Measurements from ENCODE around the gene PAX5. TPM values are rescaled to one million over a fixed set of nuclear protein-coding genes. Genes with fewer than 3 reads are reported as not detected.

Gene PAX5
- total and polyA plus RNA-seq, 9 donors, result under 0.01 to 0.34 (median 0.19) TPM

DNA sequence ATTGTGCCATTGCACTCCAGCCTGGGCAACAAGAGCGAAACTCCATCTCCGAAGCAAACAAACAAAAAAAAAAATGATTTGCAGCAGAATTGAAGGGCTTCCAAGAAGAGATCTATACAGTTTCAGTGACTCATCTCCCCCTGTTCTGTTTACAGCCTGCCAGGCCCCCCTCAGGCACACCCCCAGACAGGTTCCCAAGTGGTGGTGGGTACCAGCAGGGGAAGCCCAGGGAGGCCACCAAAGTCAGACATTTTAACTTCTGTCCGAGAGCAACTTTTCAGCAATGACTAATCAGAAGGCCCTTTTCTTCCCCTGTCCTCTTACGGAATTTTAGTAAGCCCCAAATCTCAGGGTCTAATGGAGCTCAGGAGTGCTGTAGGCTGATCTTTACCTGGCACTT, 98.7 kb downstream of the PAX5 start:
- Histone ChIP-seq H3K9me3 (replicated peaks; ENCODE audit: control insufficient read depth, low read depth, low read length) (no peaks in the 10 kb centered on the region), H3K36me3 (ENCODE audit: control insufficient read depth, insufficient read depth, low read length) (no peaks in the 10 kb centered on the region), H3K4me1 (ENCODE audit: control insufficient read depth, insufficient read depth, low read length) (no peaks in the 10 kb centered on the region), H3K27me3 (ENCODE audit: control insufficient read depth, insufficient read depth, low read length) (peaks cover 36% of the 10 kb centered on the region), H3K4me3 (ENCODE audit: low read length) (no peak overlapping the region), H3K27ac (ENCODE audit: low read length) (no peak overlapping the region)
- DNase-seq, result no peak
- WGBS (ENCODE audit: insufficient coverage), result 100% methylated on average over 1 of the region's 4 CpGs

DNA sequence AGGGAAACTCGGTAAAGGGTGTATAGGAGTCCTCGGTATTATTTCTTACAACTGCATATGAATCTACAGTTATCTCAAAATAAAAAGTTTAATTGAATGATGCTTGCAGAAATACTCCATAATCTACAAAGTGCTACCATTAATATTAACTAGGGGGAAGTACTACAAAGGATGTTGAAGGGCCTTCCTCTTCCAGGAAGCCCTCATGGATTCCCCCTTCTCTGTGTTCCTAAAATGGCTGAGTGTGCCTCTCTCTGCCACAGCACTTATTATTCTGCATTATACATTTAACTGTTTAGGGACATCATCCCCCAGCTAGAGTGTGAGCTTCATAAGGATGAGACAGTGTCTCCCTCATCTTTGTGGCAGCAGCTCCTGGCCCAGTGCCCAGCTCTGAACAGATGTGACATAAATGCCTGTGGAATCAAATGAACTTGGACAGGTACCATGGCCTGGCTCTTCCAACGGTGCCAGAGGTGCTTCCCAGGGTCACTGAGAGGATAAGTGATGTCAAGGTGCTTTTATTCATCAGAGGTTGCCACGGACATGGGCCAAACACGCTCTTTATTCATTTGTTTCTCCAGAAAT, 99.5 kb downstream of the PAX5 start:
- H3K4me3 ChIP-seq (ENCODE audit: low read length), result no peak overlapping the region
- no peak overlapping the region for H3K27ac ChIP-seq (ENCODE audit: low read length)
- no peaks in the 10 kb centered on the region for H3K9me3 ChIP-seq (replicated peaks; ENCODE audit: control insufficient read depth, low read depth, low read length)
- WGBS (ENCODE audit: insufficient coverage), result 58% methylated on average over 3 of the region's 5 CpGs
- no peaks in the 10 kb centered on the region for H3K4me1 ChIP-seq (ENCODE audit: control insufficient read depth, insufficient read depth, low read length)
- no peaks in the 10 kb centered on the region for H3K36me3 ChIP-seq (ENCODE audit: control insufficient read depth, insufficient read depth, low read length)
- H3K27me3 ChIP-seq (ENCODE audit: control insufficient read depth, insufficient read depth, low read length), result peaks cover 29% of the 10 kb centered on the region
- DNase-seq, result no peak

GRCh38 chr9:36933676-36934215, 100.3 kb downstream of the PAX5 start:
- DNase-seq, result no peak
- H3K27ac ChIP-seq (ENCODE audit: low read length), result no peak overlapping the region
- no peaks in the 10 kb centered on the region for H3K36me3 ChIP-seq (ENCODE audit: control insufficient read depth, insufficient read depth, low read length)
- H3K4me3 ChIP-seq (ENCODE audit: low read length), result no peak overlapping the region
- H3K9me3 ChIP-seq (replicated peaks; ENCODE audit: control insufficient read depth, low read depth, low read length), result no peaks in the 10 kb centered on the region
- 63% methylated on average over 2 of the region's 6 CpGs for WGBS (ENCODE audit: insufficient coverage)
- H3K4me1 ChIP-seq (ENCODE audit: control insufficient read depth, insufficient read depth, low read length), result no peaks in the 10 kb centered on the region
- peaks cover 23% of the 10 kb centered on the region for H3K27me3 ChIP-seq (ENCODE audit: control insufficient read depth, insufficient read depth, low read length)

GRCh38 chr9:36932198-36932597, 101.9 kb downstream of the PAX5 start:
- H3K9me3 ChIP-seq (replicated peaks; ENCODE audit: control insufficient read depth, low read depth, low read length), result no peaks in the 10 kb centered on the region
- H3K27me3 ChIP-seq (ENCODE audit: control insufficient read depth, insufficient read depth, low read length), result peaks cover 15% of the 10 kb centered on the region
- H3K4me1 ChIP-seq (ENCODE audit: control insufficient read depth, insufficient read depth, low read length), result no peaks in the 10 kb centered on the region
- H3K27ac ChIP-seq (ENCODE audit: low read length), result no peak overlapping the region
- no peak for DNase-seq
- no peak overlapping the region for H3K4me3 ChIP-seq (ENCODE audit: low read length)
- no peaks in the 10 kb centered on the region for H3K36me3 ChIP-seq (ENCODE audit: control insufficient read depth, insufficient read depth, low read length)
- no CpG with 5 or more reads among the region's 2 CpGs for WGBS (ENCODE audit: insufficient coverage)

- WGBS (ENCODE audit: insufficient coverage), result 88% methylated on average over 3 of the region's 4 CpGs
- Histone ChIP-seq H3K9me3 (replicated peaks; ENCODE audit: control insufficient read depth, low read depth, low read length) (no peaks in the 10 kb centered on the region), H3K27me3 (ENCODE audit: control insufficient read depth, insufficient read depth, low read length) (peaks cover 4% of the 10 kb centered on the region)
Observed at GRCh38 chr9:36930941-36931340, 103.1 kb downstream of the PAX5 start.

GRCh38 chr9:36929350-36929675, 104.8 kb downstream of the PAX5 start:
- no CpG with 5 or more reads among the region's 5 CpGs for WGBS (ENCODE audit: insufficient coverage)
- no peak for DNase-seq
- H3K27me3 ChIP-seq (ENCODE audit: control insufficient read depth, insufficient read depth, low read length), result peaks cover 3% of the 10 kb centered on the region
- H3K27ac ChIP-seq (ENCODE audit: low read length), result no peak overlapping the region
- no peaks in the 10 kb centered on the region for H3K4me1 ChIP-seq (ENCODE audit: control insufficient read depth, insufficient read depth, low read length)
- no peaks in the 10 kb centered on the region for H3K9me3 ChIP-seq (replicated peaks; ENCODE audit: control insufficient read depth, low read depth, low read length)
- H3K36me3 ChIP-seq (ENCODE audit: control insufficient read depth, insufficient read depth, low read length), result no peaks in the 10 kb centered on the region
- no peak overlapping the region for H3K4me3 ChIP-seq (ENCODE audit: low read length)

More at GRCh38 chr9:36930941-36931340, 103.1 kb downstream of the PAX5 start:
- Histone ChIP-seq H3K4me1 (ENCODE audit: control insufficient read depth, insufficient read depth, low read length) (no peaks in the 10 kb centered on the region), H3K4me3 (ENCODE audit: low read length) (no peak overlapping the region), H3K36me3 (ENCODE audit: control insufficient read depth, insufficient read depth, low read length) (no peaks in the 10 kb centered on the region), H3K27ac (ENCODE audit: low read length) (no peak overlapping the region)
- no peak for DNase-seq

GRCh38 chr9:36928670-36929349, 105.3 kb downstream of the PAX5 start:
- WGBS (ENCODE audit: insufficient coverage), result 42% methylated on average over 3 of the region's 3 CpGs
- no peaks in the 10 kb centered on the region for H3K9me3 ChIP-seq (replicated peaks; ENCODE audit: control insufficient read depth, low read depth, low read length)
- H3K36me3 ChIP-seq (ENCODE audit: control insufficient read depth, insufficient read depth, low read length), result no peaks in the 10 kb centered on the region
- no peaks in the 10 kb centered on the region for H3K4me1 ChIP-seq (ENCODE audit: control insufficient read depth, insufficient read depth, low read length)
- H3K27ac ChIP-seq (ENCODE audit: low read length), result no peak overlapping the region
- H3K4me3 ChIP-seq (ENCODE audit: low read length), result no peak overlapping the region
- no peak for DNase-seq
- peaks cover 3% of the 10 kb centered on the region for H3K27me3 ChIP-seq (ENCODE audit: control insufficient read depth, insufficient read depth, low read length)

DNA sequence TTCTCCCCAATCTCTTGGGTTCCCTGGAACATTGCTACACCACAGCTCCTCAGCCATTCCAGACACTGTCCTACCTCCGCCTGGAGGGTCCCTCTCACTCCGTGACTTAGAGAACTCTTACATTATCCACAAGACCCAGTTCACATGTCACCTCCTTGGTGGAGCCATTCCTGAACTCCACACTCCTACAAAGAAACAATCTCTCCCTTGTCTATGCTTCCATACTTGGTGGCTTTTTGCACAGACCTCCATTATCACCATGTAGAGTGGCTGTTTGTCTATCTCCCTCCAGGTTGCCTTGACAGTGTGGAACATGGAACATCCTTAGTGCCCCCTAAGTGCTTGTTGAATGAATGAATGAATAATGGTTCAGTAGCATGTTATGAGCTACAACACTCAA, 105.9 kb downstream of the PAX5 start:
- H3K27ac ChIP-seq (ENCODE audit: low read length), result no peak overlapping the region
- no peaks in the 10 kb centered on the region for H3K27me3 ChIP-seq (ENCODE audit: control insufficient read depth, insufficient read depth, low read length)
- no peaks in the 10 kb centered on the region for H3K9me3 ChIP-seq (replicated peaks; ENCODE audit: control insufficient read depth, low read depth, low read length)
- 100% methylated on average over 2 of the region's 2 CpGs for WGBS (ENCODE audit: insufficient coverage)
- no peaks in the 10 kb centered on the region for H3K4me1 ChIP-seq (ENCODE audit: control insufficient read depth, insufficient read depth, low read length)
- H3K4me3 ChIP-seq (ENCODE audit: low read length), result no peak overlapping the region
- no peak for DNase-seq
- no peaks in the 10 kb centered on the region for H3K36me3 ChIP-seq (ENCODE audit: control insufficient read depth, insufficient read depth, low read length)

GRCh38 chr9:36924757-36925432, 109.2 kb downstream of the PAX5 start:
- 33% methylated on average over 4 of the region's 4 CpGs for WGBS (ENCODE audit: insufficient coverage)
- Histone ChIP-seq H3K4me1 (ENCODE audit: control insufficient read depth, insufficient read depth, low read length) (no peaks in the 10 kb centered on the region), H3K27ac (ENCODE audit: low read length) (no peak overlapping the region), H3K9me3 (replicated peaks; ENCODE audit: control insufficient read depth, low read depth, low read length) (no peaks in the 10 kb centered on the region), H3K27me3 (ENCODE audit: control insufficient read depth, insufficient read depth, low read length) (no peaks in the 10 kb centered on the region), H3K36me3 (ENCODE audit: control insufficient read depth, insufficient read depth, low read length) (no peaks in the 10 kb centered on the region), H3K4me3 (ENCODE audit: low read length) (no peak overlapping the region)
- DNase-seq, result no peak

- 86% methylated on average over 3 of the region's 4 CpGs for WGBS (ENCODE audit: insufficient coverage)
- Histone ChIP-seq H3K27ac (ENCODE audit: low read length) (no peak overlapping the region), H3K27me3 (ENCODE audit: control insufficient read depth, insufficient read depth, low read length) (no peaks in the 10 kb centered on the region), H3K4me1 (ENCODE audit: control insufficient read depth, insufficient read depth, low read length) (no peaks in the 10 kb centered on the region), H3K36me3 (ENCODE audit: control insufficient read depth, insufficient read depth, low read length) (no peaks in the 10 kb centered on the region), H3K9me3 (replicated peaks; ENCODE audit: control insufficient read depth, low read depth, low read length) (no peaks in the 10 kb centered on the region), H3K4me3 (ENCODE audit: low read length) (no peak overlapping the region)
- no peak for DNase-seq
Observed at GRCh38 chr9:36924071-36924470, 110.0 kb downstream of the PAX5 start.
